Left ventricle myocardium inferior (tissue), 1 donor: ENCODE results near the gene SHISA6. TPM values are rescaled to one million over a fixed set of nuclear protein-coding genes. Genes with fewer than 3 reads are reported as not detected.

Source experiments
- DNase-seq: peaks from one replicate; pipeline ENCODE4 v3.0.0-alpha.2; 2020
- H3K27ac ChIP-seq: fragments of 200-600 bp; replicated peaks from 2 replicates; pipeline ENCODE4 v1.8.0; 2021
- H3K27me3 ChIP-seq: fragments of 200-600 bp; 2 replicates; pipeline ENCODE4 v1.8.0; 2021; ENCODE audit warnings: low read depth
- H3K36me3 ChIP-seq: fragments of 200-600 bp; 2 replicates; pipeline ENCODE4 v1.8.0; 2021
- H3K4me1 ChIP-seq: fragments of 200-600 bp; 2 replicates; pipeline ENCODE4 v1.8.0; 2021
- H3K4me3 ChIP-seq: fragments of 200-600 bp; 2 replicates; pipeline ENCODE4 v1.8.0; 2021; ENCODE audit warnings: mild to moderate bottlenecking, moderate library complexity
- H3K9me3 ChIP-seq: fragments of 200-600 bp; replicated peaks from 2 replicates; pipeline ENCODE4 v1.8.0; 2021
- CTCF ChIP-seq: fragments of 200-600 bp; IDR thresholded peaks from 2 replicates; pipeline ENCODE4 v1.8.0; 2021; ENCODE audit warnings: antibody characterized with exemption, mild to moderate bottlenecking, borderline replicate concordance
- intact Hi-C: fragments of 100-400 bp; cut with micrococcal nuclease; formaldehyde crosslinking; loops from one replicate; pipeline ENCODE4 v1.11.0; 2022
- total RNA-seq: library from RNA; stranded (reverse); fragmentation: NEBNext Ultra II Directional; extraction: Animal tissue kit (Norgen Biotek cat#: 25700); gene quantifications from one replicate; pipeline ENCODE4 v1.2.1, GENCODE V29; 2021
- donor health status: DM: no; HTN: yes; CAD: no; lungs with severe emphysema.

Gene SHISA6
- total RNA-seq, 1 donor from 2014 or later: 0.66 TPM

GRCh38 chr17:11486868-11487310 lies 245.9 kb downstream of the SHISA6 start:
- intact Hi-C loops: no loop called here
- no peak for TF ChIP-seq CTCF

GRCh38 chr17:11487469-11487868 lies 246.5 kb downstream of the SHISA6 start:
- Histone ChIP-seq H3K9me3 (no peaks in the 10 kb centered on the region), H3K4me3 (no peak overlapping the region), H3K27me3 (peaks cover 11% of the 10 kb centered on the region), H3K4me1 (no peaks in the 10 kb centered on the region), H3K36me3 (no peaks in the 10 kb centered on the region), H3K27ac (no peak overlapping the region)
- no peak for TF ChIP-seq CTCF
- intact Hi-C loops: no loop called here
- no peak for DNase-seq

More at GRCh38 chr17:11486868-11487310, 245.9 kb downstream of the SHISA6 start:
- no peaks in the 10 kb centered on the region for H3K9me3 ChIP-seq
- no peak overlapping the region for H3K27ac ChIP-seq
- no peaks in the 10 kb centered on the region for H3K4me1 ChIP-seq
- H3K36me3 ChIP-seq: no peaks in the 10 kb centered on the region
- no peak overlapping the region for H3K4me3 ChIP-seq
- H3K27me3 ChIP-seq: peaks cover 11% of the 10 kb centered on the region
- no peak for DNase-seq

GRCh38 chr17:11488407-11488806 lies 247.4 kb downstream of the SHISA6 start:
- Histone ChIP-seq H3K9me3 (no peaks in the 10 kb centered on the region), H3K4me3 (no peak overlapping the region), H3K27me3 (peaks cover 20% of the 10 kb centered on the region), H3K27ac (no peak overlapping the region), H3K36me3 (no peaks in the 10 kb centered on the region), H3K4me1 (no peaks in the 10 kb centered on the region)
- DNase-seq: no peak
- TF ChIP-seq CTCF: no peak
- intact Hi-C loops: no loop called here

- H3K27ac ChIP-seq: no peak overlapping the region
- H3K4me1 ChIP-seq: no peaks in the 10 kb centered on the region
- H3K36me3 ChIP-seq: no peaks in the 10 kb centered on the region
- no peaks in the 10 kb centered on the region for H3K9me3 ChIP-seq
- TF ChIP-seq CTCF: no peak
- H3K4me3 ChIP-seq: no peak overlapping the region
- no peak for DNase-seq
- intact Hi-C loops: no loop called here
- peaks cover 26% of the 10 kb centered on the region for H3K27me3 ChIP-seq
These were observed 249.2 kb downstream of the SHISA6 start for GRCh38 chr17:11490171-11490755.

- DNase-seq: no peak
- Histone ChIP-seq H3K27me3 (peaks cover 24% of the 10 kb centered on the region), H3K9me3 (no peaks in the 10 kb centered on the region), H3K4me1 (no peaks in the 10 kb centered on the region), H3K27ac (no peak overlapping the region), H3K36me3 (no peaks in the 10 kb centered on the region), H3K4me3 (no peak overlapping the region)
- no peak for TF ChIP-seq CTCF
- intact Hi-C loops: no loop called here
These were observed 251.5 kb downstream of the SHISA6 start for GRCh38 chr17:11492511-11492910.
